K562 (cell line): ENCODE data around the gene LRRC9. TPM values are rescaled to one million over a fixed set of nuclear protein-coding genes. Genes with fewer than 3 reads are reported as not detected.

ENCODE experiments used
- ATAC-seq: fragments of 200-7000 bp; cut with Tn5 transposase; 3 replicates; pipeline ENCODE4 v1.9.1; 2020; ENCODE audit warnings: moderate library complexity
- BruUV-seq: library from RNA; stranded (reverse); fragments of 400-500 nt; replicated peaks from 2 replicates; lab custom pipeline; 2021; lab: Mats Ljungman, UMichigan
- CTCF ChIA-PET: fragments of 300-600 bp; formaldehyde crosslinking; extraction: SDS; loops from one replicate; lab custom pipeline; 2021; ENCODE audit warnings: low intra/inter-chr PET ratio; lab: Yijun Ruan, JAX
- POLR2A ChIA-PET: fragments of 300-600, 350-650 bp; sonication (Branson Sonifier 250); formaldehyde crosslinking; extraction: SDS; loops from one replicate; lab custom pipeline; 2021; ENCODE audit warnings: antibody characterized with exemption, inconsistent platforms; lab: Yijun Ruan, JAX
- DNase-seq, 4 experiments: peaks; one replicate each; pipeline versions ENCODE4 v3.0.0 to v3.0.0-alpha.2; 2011 to 2018; ENCODE audit warnings: low spot score in 3 of 4, mixed read lengths in 3 of 4; ENCODE audit errors: extremely low read depth in 1 of 4
- FAIRE-seq: peaks from 2 replicates; lab custom pipeline; 2011; peaks lifted over from hg19 to GRCh38; lab: Jason Lieb, UNC
- H2AFZ ChIP-seq: 2 replicates; pipeline ENCODE4 v1.6.0; 2011; ENCODE audit warnings: low read depth, low read length, control low read depth, inconsistent platforms
- H3K27ac ChIP-seq: fragments of 200-600 bp; 3 replicates; pipeline ENCODE4 v1.8.0; 2011; ENCODE audit warnings: low read depth, mild to moderate bottlenecking, control low read depth, inconsistent platforms, low read length, moderate library complexity, mixed read lengths; ENCODE audit errors: extremely low read depth
- H3K27me3 ChIP-seq, 2 experiments: fragments of 300-600 bp in 1 of 2; 2 replicates in 1 of 2; 3 replicates in 1 of 2; pipeline versions ENCODE4 v1.6.0 to v1.8.0; 2011; ENCODE audit warnings: inconsistent platforms in 2 of 2, low read length in 2 of 2, mild to moderate bottlenecking in 1 of 2, mixed read lengths in 1 of 2, moderate library complexity in 1 of 2; ENCODE audit not compliant: control insufficient read depth in 2 of 2, insufficient read depth in 2 of 2
- H3K36me3 ChIP-seq: fragments of 300-600 bp; 3 replicates; pipeline ENCODE4 v1.8.0; 2011; ENCODE audit warnings: mild to moderate bottlenecking, low read length, inconsistent platforms; ENCODE audit not compliant: control insufficient read depth, insufficient read depth
- H3K4me1 ChIP-seq, 2 experiments: fragments of 200-600 bp in 1 of 2; replicated peaks in 1 of 2; 2 replicates in 1 of 2; 3 replicates in 1 of 2; pipeline versions ENCODE4 v1.5.1 to v1.8.0; 2011; ENCODE audit warnings: inconsistent platforms in 2 of 2, low read length in 2 of 2, mild to moderate bottlenecking in 1 of 2, mixed read lengths in 1 of 2, moderate library complexity in 1 of 2; ENCODE audit not compliant: control insufficient read depth in 2 of 2, insufficient read depth in 2 of 2
- H3K4me2 ChIP-seq: 2 replicates; pipeline ENCODE4 v1.6.1; 2011; ENCODE audit warnings: low read length, control low read depth, inconsistent platforms, mixed read lengths; ENCODE audit not compliant: insufficient read depth
- H3K4me3 ChIP-seq: fragments of 200-600 bp; sonication (generic), shearing (Covaris generic); 2 replicates; pipeline ENCODE4 v1.5.1; 2016; ENCODE audit warnings: control low read depth, inconsistent platforms
- H3K79me2 ChIP-seq: fragments of 200-600 bp; 3 replicates; pipeline ENCODE4 v1.8.0; 2011; ENCODE audit warnings: low read length, inconsistent platforms; ENCODE audit not compliant: control insufficient read depth, insufficient read depth
- H3K9ac ChIP-seq, 2 experiments: 2 replicates each; pipeline versions ENCODE4 v1.6.0 to v1.6.1; 2011; ENCODE audit warnings: low read depth in 2 of 2, low read length in 2 of 2, control low read depth in 1 of 2, inconsistent platforms in 1 of 2, mild to moderate bottlenecking in 1 of 2, mixed read lengths in 1 of 2; ENCODE audit not compliant: insufficient read depth in 1 of 2
- H3K9me1 ChIP-seq: one replicate; pipeline ENCODE4 v1.6.0; 2011; ENCODE audit warnings: inconsistent platforms, mild to moderate bottlenecking, low read length, moderate library complexity; ENCODE audit not compliant: control insufficient read depth, insufficient read depth
- H3K9me3 ChIP-seq: replicated peaks from 2 replicates; pipeline ENCODE4 v1.5.1; 2011; ENCODE audit warnings: low read depth, low read length, inconsistent platforms; ENCODE audit not compliant: control insufficient read depth, insufficient read depth
- H4K20me1 ChIP-seq: replicated peaks from 2 replicates; pipeline ENCODE4 v1.6.1; 2011; ENCODE audit warnings: low read length, inconsistent platforms, mixed read lengths; ENCODE audit not compliant: control insufficient read depth, insufficient read depth
- ARNT ChIP-seq, 2 experiments: fragments of 450-650 bp; IDR thresholded peaks; 2 replicates each; pipeline ENCODE4 v1.6.1; 2016; ENCODE audit warnings: mild to moderate bottlenecking in 1 of 2
- CLOCK ChIP-seq: fragments of 250-450 bp; sonication (Bioruptor Pico); IDR thresholded peaks from 2 replicates; pipeline ENCODE4 v1.4.0; 2020; ENCODE audit warnings: mild to moderate bottlenecking, moderate library complexity, borderline replicate concordance
- CTBP1 ChIP-seq: fragments of 450-650 bp; IDR thresholded peaks from 2 replicates; pipeline ENCODE4 v1.6.1; 2016; ENCODE audit warnings: borderline replicate concordance
- MAFF ChIP-seq: IDR thresholded peaks from 2 replicates; pipeline ENCODE4 v1.6.1; 2012; ENCODE audit warnings: low read length, improper control_type of control experiment
- MXD1 ChIP-seq: fragments of 250-450 bp; sonication (Bioruptor Pico); IDR thresholded peaks from 2 replicates; pipeline ENCODE4 v1.8.0; 2021; ENCODE audit warnings: borderline replicate concordance, mild to moderate bottlenecking, moderate library complexity; ENCODE audit not compliant: poor library complexity, severe bottlenecking
- SREBF2 ChIP-seq: sonication (generic); formaldehyde crosslinking; IDR thresholded peaks from 2 replicates; pipeline ENCODE4 v1.4.0; 2020; ENCODE audit warnings: mild to moderate bottlenecking, missing genetic modification reagents
- TAF9B ChIP-seq: fragments of 450-650 bp; IDR thresholded peaks from 2 replicates; pipeline ENCODE4 v1.6.1; 2018; ENCODE audit warnings: mild to moderate bottlenecking; ENCODE audit not compliant: partially characterized antibody
- ZNF12 ChIP-seq: sonication (generic); formaldehyde crosslinking; IDR thresholded peaks from 2 replicates; pipeline ENCODE4 v1.4.0; 2020; ENCODE audit warnings: mild to moderate bottlenecking, missing genetic modification reagents
- WGBS: fragments of 100-300 bp; shearing (Covaris generic); methylation state at CpG from one replicate; pipeline ENCODE4 v1.1.6; 2016; ENCODE audit warnings: low coverage, mixed read lengths; ENCODE audit not compliant: insufficient coverage; ENCODE audit errors: missing lambda C conversion rate; 5-methylcytosine and 5-hydroxymethylcytosine counted together
- in situ Hi-C: fragments of 300-500 bp; cut with MboI; formaldehyde crosslinking; loops from 4 replicates; pipeline ENCODE4 v1.15.0; 2018; ENCODE audit warnings: inconsistent platforms, mixed read lengths
- intact Hi-C: fragments of 100-400 bp; cut with micrococcal nuclease; formaldehyde crosslinking; loops from 2 replicates; pipeline ENCODE4 v1.14.2; 2022
- polyA plus RNA-seq, 8 experiments: library from polyadenylated mRNA; depleted of rRNA in 4 of 8; stranded (reverse) in 5 of 8; unstranded in 3 of 8; fragments of >200 nt; fragmentation: Nextera tagmentation in 2 of 8; fragmentation: Illumina TruSeq in 1 of 8; extraction: Ambion mirVana in 2 of 8; extraction: Trizol in 1 of 8; gene quantifications; 2 replicates each; pipeline versions ENCODE4 v1.2.1 to v1.2.3, GENCODE V29; 2011 to 2014; ENCODE audit warnings: inconsistent platforms in 1 of 8, missing spikeins in 1 of 8
- total RNA-seq, 7 experiments: library from RNA; depleted of rRNA in 6 of 7; stranded (reverse); fragments of >200 nt in 6 of 7; fragmentation: Illumina TruSeq in 2 of 7; extraction: Trizol in 2 of 7; gene quantifications; 2 replicates each; pipeline versions ENCODE4 v1.2.1 to v1.2.3, GENCODE V29; 2011 to 2021; ENCODE audit warnings: low replicate concordance in 1 of 7

The LRRC9 gene
- total and polyA plus RNA-seq, 9 of the 15 experiments (the other 6 are each of a cell fraction or from before 2014, with no cell fraction given): not detected

- Histone ChIP-seq H3K4me3 (no peak overlapping the region), H4K20me1 (no peaks in the 10 kb centered on the region), H3K9me3 (no peaks in the 10 kb centered on the region), H3K9me1 (no peaks in the 10 kb centered on the region), H3K27ac (no peak overlapping the region), H2AFZ (no peak overlapping the region), H3K4me1 (no peaks in the 10 kb centered on the region), H3K79me2 (no peaks in the 10 kb centered on the region), H3K4me2 (no peak overlapping the region), H3K9ac (no peak overlapping the region), H3K27me3 (no peaks in the 10 kb centered on the region), H3K36me3 (no peaks in the 10 kb centered on the region)
- CTCF ChIA-PET: no interaction called here
- FAIRE-seq (no peak), ATAC-seq (no peak), DNase-seq (no peak)
- POLR2A ChIA-PET: no interaction called here
- no peak for TF ChIP-seq TAF9B
- no peak for TF ChIP-seq CLOCK
- no peak for TF ChIP-seq MXD1 (CRISPR knock-in tag)
- no peak for TF ChIP-seq ZNF12 (CRISPR knock-in tag)
- no peak for TF ChIP-seq MAFF
- TF ChIP-seq CTBP1: no peak
- no peak for TF ChIP-seq SREBF2
- TF ChIP-seq ARNT (IDR thresholded peaks at IDR 0.05): no peak
- in situ Hi-C loops: no loop called here
- WGBS: 0% methylated on average over 1 of the region's 1 CpG
- intact Hi-C loops: no loop called here
- BruUV-seq: no TSS peak
Observed at GRCh38 chr14:59926534-59926933, 6.6 kb downstream of the LRRC9 start.
